ENCODE measurements around the gene CTLA4. TPM values are rescaled to one million over a fixed set of nuclear protein-coding genes. Genes with fewer than 3 reads are reported as not detected.
A peak's percentile ranks its signal among the peaks of the same experiment; 100 is the strongest.

Gene CTLA4
- total RNA-seq, 4 donors from 2014 or later, result 0.33 TPM; not detected in 3

GRCh38 chr2:203908066-203908796 lies 40.7 kb downstream of the CTLA4 start:
- no peak for TF ChIP-seq POLR2A (IDR thresholded peaks at IDR 0.05; ENCODE audit: low read depth)
- no peak for TF ChIP-seq EP300 (IDR thresholded peaks at IDR 0.05)
- no peak for TF ChIP-seq POLR2AphosphoS5 (IDR thresholded peaks at IDR 0.05)
- TF ChIP-seq CTCF (IDR thresholded peaks at IDR 0.05), result no peak
- WGBS, result 85% methylated on average over 6 of the region's 6 CpGs
- DNase-seq (ENCODE audit: extremely low spot score), result no peak
- Histone ChIP-seq H3K9me3 (peaks cover 0 to 4% (median under 1%) of the 10 kb centered on the region in 4 donors), H3K4me1 (peaks cover 0 to 21% (median 16%) of the 10 kb centered on the region in 4 donors), H3K27ac (replicated peaks in 1 of 4) (peak overlapping the region in 2 of 4 donors; percentile 7 to 42), H3K4me3 (no peak overlapping the region), H3K27me3 (no peaks in the 10 kb centered on the region), H3K36me3 (no peaks in the 10 kb centered on the region)
- intact Hi-C loops (cut with DNase I), result loop anchor here (5.0 kb wide), 1 partner anchor 91 kb away; no protein-coding TSS in a partner anchor

GRCh38 chr2:203908797-203909185 lies 41.2 kb downstream of the CTLA4 start:
- 67% methylated on average over 3 of the region's 3 CpGs for WGBS
- TF ChIP-seq POLR2A (IDR thresholded peaks at IDR 0.05; ENCODE audit: low read depth) (no peak), EP300 (IDR thresholded peaks at IDR 0.05) (no peak), POLR2AphosphoS5 (IDR thresholded peaks at IDR 0.05) (no peak), CTCF (IDR thresholded peaks at IDR 0.05) (no peak)
- Histone ChIP-seq H3K36me3 (no peaks in the 10 kb centered on the region), H3K27me3 (no peaks in the 10 kb centered on the region), H3K27ac (replicated peaks in 1 of 4) (peak overlapping the region in 3 of 4 donors; percentile 0 to 42 (median 7)), H3K4me3 (no peak overlapping the region), H3K9me3 (no peaks in the 10 kb centered on the region), H3K4me1 (peaks cover 0 to 21% (median 16%) of the 10 kb centered on the region in 4 donors)
- DNase-seq (ENCODE audit: extremely low spot score), result no peak
- intact Hi-C loops (cut with DNase I), result loop anchor here (5.0 kb wide), 1 partner anchor 91 kb away; no protein-coding TSS in a partner anchor

GRCh38 chr2:203909261-203909967 lies 41.8 kb downstream of the CTLA4 start:
- Histone ChIP-seq H3K9me3 (no peaks in the 10 kb centered on the region), H3K4me1 (peaks cover 0 to 24% (median 18%) of the 10 kb centered on the region in 4 donors), H3K36me3 (no peaks in the 10 kb centered on the region), H3K27me3 (no peaks in the 10 kb centered on the region), H3K4me3 (peak overlapping the region; percentile 26 to 40 (median 32)), H3K27ac (replicated peaks in 1 of 4) (peak overlapping the region in 3 of 4 donors; percentile 5 to 42 (median 7))
- intact Hi-C loops (cut with DNase I), result loop anchor here (5.0 kb wide), 1 partner anchor 92 kb away; no protein-coding TSS in a partner anchor
- TF ChIP-seq CTCF (IDR thresholded peaks at IDR 0.05) (peak; percentile 74 to 78 (median 76)), EP300 (IDR thresholded peaks at IDR 0.05) (no peak)
- 7% methylated on average over 8 of the region's 8 CpGs for WGBS
- no peak for DNase-seq (ENCODE audit: extremely low spot score)

- DNase-seq (ENCODE audit: extremely low spot score), result no peak
- intact Hi-C loops (cut with DNase I), result loop anchor here (5.0 to 10.0 kb wide), 2 partner anchors 93 to 425 kb away; no protein-coding TSS in a partner anchor
- WGBS, result 55% methylated on average over 5 of the region's 5 CpGs
- Histone ChIP-seq H3K4me3 (peak overlapping the region in 3 of 4 donors; percentile 30 to 40 (median 35)), H3K27ac (replicated peaks in 1 of 4) (no peak overlapping the region), H3K27me3 (no peaks in the 10 kb centered on the region), H3K9me3 (no peaks in the 10 kb centered on the region), H3K4me1 (peaks cover 0 to 28% (median 23%) of the 10 kb centered on the region in 4 donors), H3K36me3 (no peaks in the 10 kb centered on the region)
- no peak for TF ChIP-seq POLR2AphosphoS5 (IDR thresholded peaks at IDR 0.05)
- TF ChIP-seq POLR2A (IDR thresholded peaks at IDR 0.05; ENCODE audit: low read depth), result no peak
- no peak for TF ChIP-seq EP300 (IDR thresholded peaks at IDR 0.05)
- no peak for TF ChIP-seq CTCF (IDR thresholded peaks at IDR 0.05)
Observed at GRCh38 chr2:203909974-203910373, 42.4 kb downstream of the CTLA4 start.

All from esophagus muscularis mucosa (tissue), 4 donors.